Cardiac septum (tissue), 1 donor: ENCODE measurements around the gene STX1A. TPM values are rescaled to one million over a fixed set of nuclear protein-coding genes. Genes with fewer than 3 reads are reported as not detected.
"Not testable (repeated sequence)": the region's sequence is repeated elsewhere in the genome, so short reads cannot be mapped to it uniquely, and the experiment has no call there.

ENCODE experiments used
- DNase-seq: peaks from one replicate; pipeline ENCODE4 v3.0.0-alpha.2; 2020; ENCODE audit warnings: low spot score
- intact Hi-C: fragments of 100-400 bp; cut with DNase I; formaldehyde crosslinking; loops from one replicate; pipeline ENCODE4 v1.14.0; 2022
- total RNA-seq: library from RNA; stranded (reverse); fragmentation: NEBNext Ultra II Directional; extraction: Animal tissue kit (Norgen Biotek cat#: 25700); gene quantifications from one replicate; pipeline ENCODE4 v1.2.1, GENCODE V29; 2021
- donor health status: DM: no; HTN: no; CAD: no.

The STX1A gene
- total RNA-seq, 1 donor from 2014 or later: 3.3 TPM

DNA sequence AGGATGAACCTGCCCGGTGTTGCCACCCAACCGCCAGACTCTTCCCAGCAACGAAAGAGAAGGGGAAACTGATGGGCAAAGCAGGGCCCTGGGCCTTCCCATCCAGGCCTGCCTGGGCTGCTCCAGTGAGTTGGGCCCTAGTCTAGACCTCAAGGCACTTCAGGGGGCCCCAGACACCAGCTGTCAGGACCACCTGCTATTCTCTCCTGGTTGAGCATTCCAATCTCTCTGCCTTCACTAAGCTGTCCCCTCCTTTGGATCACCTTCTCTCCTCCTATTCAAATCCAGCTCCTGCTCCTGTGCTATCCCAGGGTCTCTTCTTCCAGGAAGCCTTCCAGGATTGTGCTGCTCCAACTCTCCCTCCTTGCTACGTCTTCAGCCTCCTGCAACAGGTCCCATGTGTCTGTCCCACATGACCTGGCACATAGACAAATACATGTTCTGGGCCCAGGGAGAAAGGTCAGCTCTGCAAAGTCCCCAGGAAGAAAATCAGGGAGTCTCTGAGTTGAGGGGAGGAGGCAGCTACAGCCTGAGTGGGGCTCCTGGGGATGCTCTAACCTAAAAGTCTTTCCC is 3.1 kb downstream of the STX1A start:
- DNase-seq: no peak
- intact Hi-C loops: loop anchor here (5.0 kb wide), 1 partner anchor 49 kb away; the partner anchor contains the start of gene VPS37D

- no peak for DNase-seq
- intact Hi-C loops: loop anchor here (5.0 kb wide), 1 partner anchor 48 kb away; the partner anchor contains the start of gene VPS37D
Measured at GRCh38 chr7:73715648-73716317, 3.7 kb downstream of the STX1A start.

DNA sequence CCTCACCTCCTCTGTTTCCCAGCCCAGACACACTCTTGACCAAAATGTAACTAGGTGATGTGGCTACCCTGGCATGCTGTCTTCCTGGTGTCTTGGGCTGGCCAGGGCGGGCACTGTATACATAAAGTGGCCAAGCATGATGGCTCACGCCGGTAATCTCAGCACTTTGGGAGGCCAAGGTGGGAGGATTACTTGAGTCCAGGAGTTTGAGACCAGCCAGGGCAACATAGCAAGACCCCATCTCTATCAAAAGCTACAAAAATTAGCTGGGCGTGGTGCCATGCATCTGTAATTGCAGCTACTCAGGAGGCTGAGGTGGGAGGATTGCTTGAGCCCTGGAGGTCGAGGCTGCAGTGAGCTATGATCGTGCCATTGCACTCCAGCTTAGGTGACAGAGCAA is 6.2 kb downstream of the STX1A start:
- intact Hi-C loops, DNase-seq: not testable (repeated sequence)

- intact Hi-C loops: no loop called here
Measured at GRCh38 chr7:73712773-73713172, 6.7 kb downstream of the STX1A start.

DNA sequence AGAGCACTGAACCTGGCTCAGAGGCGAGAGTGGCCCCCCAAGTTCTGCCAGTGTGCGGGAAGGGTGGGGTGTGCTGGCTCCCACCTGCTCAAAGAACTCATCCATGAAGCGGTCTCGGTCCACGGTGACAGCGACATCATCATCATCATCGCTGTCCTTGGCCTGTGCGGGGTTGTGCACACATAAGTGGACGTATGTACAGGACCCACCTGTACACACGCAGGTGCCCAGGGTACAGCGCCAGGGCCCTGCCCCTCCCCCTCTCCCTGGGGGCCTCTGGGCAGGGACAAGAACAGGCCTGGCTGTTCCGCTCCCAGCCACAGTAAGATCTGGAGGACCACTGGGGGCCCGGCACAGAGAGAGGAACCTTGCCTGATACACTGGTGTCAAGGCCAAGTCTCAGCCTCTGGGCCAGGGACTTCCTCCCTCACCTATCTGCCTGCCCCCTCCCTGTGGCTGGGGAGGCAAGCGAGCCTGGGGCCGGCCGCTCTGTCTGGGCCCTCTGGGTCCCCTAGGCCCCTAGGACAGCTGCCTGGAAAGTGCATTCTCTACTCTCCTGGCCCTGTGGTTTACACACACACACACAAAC is 10.4 kb downstream of the STX1A start:
- no peak for DNase-seq
- intact Hi-C loops: no loop called here

More at GRCh38 chr7:73712773-73713172, 6.7 kb downstream of the STX1A start:
- DNase-seq: no peak

- no peak for DNase-seq
- intact Hi-C loops: no loop called here
Measured at GRCh38 chr7:73707045-73707631, 12.3 kb downstream of the STX1A start.

DNA sequence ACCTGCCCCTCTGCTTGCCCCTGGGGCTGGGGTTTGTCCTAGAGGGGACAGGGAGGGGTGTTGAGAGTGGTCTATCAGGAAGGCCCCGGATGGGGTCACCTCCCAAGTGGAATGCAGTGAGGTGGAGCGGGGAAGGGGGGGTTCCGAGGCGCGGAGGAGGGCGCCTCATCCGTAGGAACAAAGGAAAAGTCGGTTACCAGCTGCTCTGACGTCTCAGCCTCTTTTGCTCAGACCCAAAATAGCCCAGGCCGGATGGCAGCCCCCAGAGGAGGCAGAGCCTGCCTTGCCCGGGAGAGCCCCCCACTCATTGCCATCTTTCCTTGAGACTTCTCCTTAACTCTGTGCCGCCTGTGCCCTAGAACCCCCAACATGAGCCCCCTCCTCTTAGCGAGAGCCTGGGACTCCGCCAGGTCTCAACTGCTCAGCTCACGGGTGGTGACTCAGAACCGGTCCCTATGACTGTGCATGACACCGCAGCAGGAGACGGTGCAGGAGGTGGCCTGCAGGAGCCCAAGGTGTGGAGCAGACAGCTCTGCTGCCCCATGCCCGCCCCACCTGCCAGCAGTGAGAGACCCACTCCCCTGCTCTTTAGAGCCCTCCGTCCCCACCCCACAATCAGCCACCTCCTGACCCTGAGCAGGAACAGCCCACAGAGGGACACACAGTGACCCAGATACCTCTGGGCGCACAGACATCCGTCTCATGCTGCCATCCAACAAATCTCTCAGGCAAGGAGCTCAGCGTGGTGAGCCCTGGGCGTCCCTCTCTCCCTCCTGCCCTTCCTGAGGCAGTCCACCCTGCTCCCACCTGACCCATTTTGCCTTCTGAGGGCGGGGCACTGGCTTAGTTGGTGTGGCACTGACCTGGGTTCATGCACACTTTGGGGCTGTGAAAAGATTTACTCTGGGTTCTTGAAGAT is 13.1 kb downstream of the STX1A start:
- intact Hi-C loops: no loop called here
- no peak for DNase-seq

DNA sequence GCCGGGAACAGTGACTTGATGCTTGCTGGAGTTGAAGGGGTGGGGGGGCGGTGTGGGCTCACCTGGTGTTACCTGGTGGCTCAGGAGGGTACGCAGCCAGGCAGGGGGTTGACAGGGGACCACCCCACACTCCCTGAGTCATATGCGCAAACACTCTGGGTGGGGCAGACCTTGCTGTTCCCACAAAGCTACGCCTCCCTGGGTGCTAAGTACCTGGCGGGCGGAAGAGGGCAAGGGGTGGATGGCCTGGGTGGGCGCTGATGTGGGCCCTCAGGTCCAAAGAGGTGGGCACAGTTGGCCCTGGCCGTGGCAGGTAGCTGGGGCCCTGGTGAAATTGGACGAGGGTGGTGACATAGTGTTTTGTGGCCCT is 13.9 kb downstream of the STX1A start:
- intact Hi-C loops: no loop called here
- DNase-seq: no peak

DNA sequence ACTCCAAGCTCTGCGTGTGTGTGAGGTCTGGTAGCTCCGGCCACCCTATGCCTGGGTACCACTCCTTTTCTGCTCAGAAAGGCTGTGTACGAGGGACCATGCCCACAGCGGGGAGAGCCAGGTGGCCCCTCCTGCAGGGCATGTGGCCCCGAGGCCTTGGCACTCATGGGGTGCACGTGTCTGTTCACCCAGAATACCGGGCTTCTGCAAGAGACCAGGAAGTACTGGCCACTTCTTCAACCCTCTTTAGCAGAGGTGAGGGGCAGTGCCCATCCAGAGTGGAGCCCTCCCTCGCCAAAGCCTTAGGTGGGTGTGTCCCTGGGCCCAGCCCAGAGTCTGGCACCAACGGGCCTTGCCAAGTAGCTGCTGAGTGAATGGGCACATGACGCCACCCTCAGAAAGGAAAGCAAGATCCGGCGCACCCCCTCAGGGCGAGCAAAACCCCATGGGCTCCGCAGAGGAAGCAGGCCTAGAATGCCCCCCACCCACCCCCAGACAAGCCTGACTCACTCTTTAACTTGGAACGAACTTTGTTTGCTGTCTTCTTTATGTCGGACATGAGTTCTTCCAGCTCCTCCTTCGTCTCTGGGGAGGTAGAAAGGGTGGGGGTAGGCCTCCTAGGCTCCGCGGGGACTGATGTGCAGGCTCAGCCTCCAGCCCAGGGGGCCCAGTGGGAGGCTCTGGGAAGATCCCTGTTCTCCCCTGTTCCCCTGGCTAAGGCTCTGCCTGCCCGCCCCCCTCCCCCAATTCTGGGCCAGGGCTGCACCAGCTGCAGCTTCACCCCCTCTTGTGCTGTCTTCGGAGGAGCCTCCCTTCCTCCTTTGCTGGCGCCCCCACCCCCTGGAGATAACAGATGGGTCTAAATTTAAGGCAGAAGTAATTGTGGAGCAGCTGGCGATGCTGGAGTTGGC is 14.6 kb downstream of the STX1A start:
- DNase-seq: no peak
- intact Hi-C loops: no loop called here

DNA sequence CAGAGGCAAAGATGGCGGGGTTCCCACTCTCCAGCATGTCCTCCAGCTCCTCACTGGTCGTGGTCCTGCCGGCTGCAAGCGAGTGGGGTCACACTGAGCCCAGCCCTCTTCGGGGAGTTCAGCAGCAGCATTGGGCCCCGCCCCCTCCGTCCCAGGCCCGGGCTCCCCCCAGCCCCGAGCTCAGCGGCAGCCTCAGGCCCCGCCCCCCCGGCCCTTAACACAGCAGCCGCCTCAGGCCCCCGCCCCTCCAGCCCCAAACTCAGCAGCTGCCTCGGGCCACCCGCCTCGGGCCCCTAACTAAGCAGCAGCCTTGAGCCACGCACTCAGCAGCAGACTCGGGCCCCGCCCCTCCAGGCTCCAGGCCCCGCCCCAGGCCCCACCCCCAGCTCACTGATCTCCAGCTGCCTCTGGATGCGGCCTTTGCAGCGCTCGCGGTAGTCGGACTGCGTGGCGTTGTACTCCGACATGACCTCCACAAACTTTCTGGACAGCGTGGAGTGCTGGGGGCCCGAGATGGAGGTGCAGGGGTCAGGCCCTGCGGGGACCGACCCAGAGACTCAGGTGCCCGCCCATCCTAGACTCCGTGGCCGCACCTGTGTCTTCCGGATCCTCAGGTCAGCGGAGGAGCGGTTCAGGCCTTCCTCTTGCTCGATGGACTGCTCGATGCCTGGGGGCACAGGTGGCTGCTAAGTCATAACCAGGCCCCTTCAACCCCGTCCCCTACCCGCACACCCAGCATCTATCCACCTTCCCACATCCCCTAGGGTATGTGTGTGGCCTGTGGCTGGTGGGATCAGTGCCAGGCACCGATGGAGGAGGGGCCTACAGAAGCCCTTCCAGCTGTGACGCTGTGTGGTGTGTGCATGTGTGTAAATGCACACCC is 15.5 kb downstream of the STX1A start:
- no peak for DNase-seq

DNA sequence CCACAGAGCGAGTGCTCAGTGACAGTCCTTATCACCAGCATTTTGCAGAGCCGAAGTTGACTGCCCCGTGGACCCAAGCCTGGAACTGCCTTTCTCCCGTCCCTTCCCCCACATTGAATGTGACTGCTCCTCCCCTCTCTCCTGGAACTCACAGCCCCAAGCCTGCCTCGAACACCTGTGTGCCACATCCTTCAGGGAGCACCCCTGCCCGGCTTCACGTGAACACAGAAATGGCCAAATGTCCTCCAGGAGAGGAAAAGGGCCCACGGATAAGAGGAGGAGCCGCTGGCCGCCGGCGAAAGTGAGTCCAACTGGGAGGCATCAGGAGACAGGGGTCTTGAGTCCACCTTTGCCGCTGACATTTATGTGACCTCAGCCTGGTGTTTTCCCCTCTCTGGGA is 16.2 kb downstream of the STX1A start:
- intact Hi-C loops: no loop called here
- no peak for DNase-seq

More for the DNA sequence above, 15.5 kb downstream of the STX1A start:
- intact Hi-C loops: no loop called here

GRCh38 chr7:73702665-73703064 is 16.8 kb downstream of the STX1A start:
- intact Hi-C loops: no loop called here

GRCh38 chr7:73702226-73702625 is 17.2 kb downstream of the STX1A start:
- DNase-seq: no peak
- intact Hi-C loops: no loop called here

More at GRCh38 chr7:73702665-73703064, 16.8 kb downstream of the STX1A start:
- DNase-seq: no peak

- intact Hi-C loops: no loop called here
- DNase-seq: no peak
Measured at GRCh38 chr7:73701357-73701995, 18.0 kb downstream of the STX1A start.

GRCh38 chr7:73700581-73701134 is 18.8 kb downstream of the STX1A start:
- intact Hi-C loops: no loop called here
- no peak for DNase-seq

DNA sequence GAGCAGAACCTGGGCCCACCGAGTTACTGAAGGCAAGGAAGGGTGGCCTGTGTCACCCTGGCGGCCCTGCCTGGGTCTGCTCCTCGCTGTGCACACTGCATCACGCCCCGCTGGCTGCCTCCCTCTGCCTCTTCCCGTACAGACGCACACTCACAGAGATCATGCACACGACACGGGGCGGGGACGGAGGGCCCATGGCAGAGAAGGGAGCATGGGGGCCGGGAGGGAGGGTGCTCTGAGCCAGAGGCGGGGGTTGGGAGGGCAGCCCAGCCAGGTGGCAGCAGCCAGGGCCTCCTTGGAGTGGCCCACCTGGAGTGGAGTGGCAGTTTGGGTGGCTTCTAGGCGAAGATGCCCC is 19.4 kb downstream of the STX1A start:
- DNase-seq: no peak
- intact Hi-C loops: no loop called here
